HCT116 (cell line): ENCODE data around the gene MECP2. TPM values are rescaled to one million over a fixed set of nuclear protein-coding genes. Genes with fewer than 3 reads are reported as not detected.

Experiments
- ATAC-seq: fragments of 200-7000 bp; cut with Tn5 transposase; 2 replicates; pipeline ENCODE4 v1.9.1; 2020; ENCODE audit warnings: mild to moderate bottlenecking, moderate library complexity
- BruUV-seq: library from RNA; stranded (reverse); fragments of 400-500 nt; replicated peaks from 2 replicates; lab custom pipeline; 2021; lab: Mats Ljungman, UMichigan
- CTCF ChIA-PET: fragments of 300-600 bp; sonication (Branson Sonifier 250); formaldehyde crosslinking; loops from one replicate; lab custom pipeline; 2021; ENCODE audit warnings: antibody characterized with exemption; lab: Charles Lee
- POLR2A ChIA-PET: fragments of 300-600, 350-600 bp; sonication (Branson Sonifier 250); formaldehyde crosslinking; loops from one replicate; lab custom pipeline; 2021; ENCODE audit warnings: antibody characterized with exemption; lab: Charles Lee
- RAD21 ChIA-PET, 2 experiments: fragments of 300-600 bp; sonication (Branson Sonifier 250); formaldehyde crosslinking; loops; one replicate each; lab custom pipeline; 2023; ENCODE audit warnings: low total read pairs in 2 of 2; ENCODE audit not compliant: uncharacterized antibody in 2 of 2, unreplicated experiment in 2 of 2, low non-redundant PET in 1 of 2; lab: Charles Lee
- DNase-seq: peaks from one replicate; pipeline ENCODE4 v3.0.0-alpha.2; 2010; ENCODE audit warnings: low read depth, low spot score
- H2AFZ ChIP-seq: fragments of 200-600 bp; shearing (Covaris generic), sonication (generic); 2 replicates; pipeline ENCODE4 v1.6.1; 2017; ENCODE audit warnings: low read depth, mixed run types, mixed read lengths, antibody characterized with exemption, low read length; ENCODE audit not compliant: poor library complexity, severe bottlenecking
- H3K27ac ChIP-seq: 2 replicates; pipeline ENCODE4 v1.5.1; 2012; ENCODE audit warnings: low read depth, low read length
- H3K27me3 ChIP-seq: fragments of 200-600 bp; sonication (generic); 2 replicates; pipeline ENCODE4 v1.6.1; 2016; ENCODE audit warnings: mixed run types, low read length, mixed read lengths; ENCODE audit not compliant: insufficient read depth
- H3K36me3 ChIP-seq, 2 experiments: fragments of 200-500 bp in 1 of 2; fragments of 200-600 bp in 1 of 2; sonication (Bioruptor generic) in 1 of 2; sonication (generic) in 1 of 2; 2 replicates each; pipeline versions ENCODE4 v1.5.1 to v1.6.1; 2014 to 2016; ENCODE audit warnings: low read length in 2 of 2, inconsistent platforms in 1 of 2, mixed read lengths in 1 of 2, mixed run types in 1 of 2; ENCODE audit not compliant: insufficient read depth in 2 of 2, control insufficient read depth in 1 of 2
- H3K4me1 ChIP-seq, 2 experiments: fragments of 200-600 bp in 1 of 2; sonication (generic) in 1 of 2; 2 replicates each; pipeline versions ENCODE4 v1.5.1 to v1.6.1; 2012 to 2017; ENCODE audit warnings: low read length in 2 of 2, inconsistent platforms in 1 of 2, mild to moderate bottlenecking in 1 of 2, mixed read lengths in 1 of 2, mixed run types in 1 of 2, moderate library complexity in 1 of 2; ENCODE audit not compliant: insufficient read depth in 2 of 2, control insufficient read depth in 1 of 2
- H3K4me2 ChIP-seq: fragments of 200-600 bp; sonication (generic); 2 replicates; pipeline ENCODE4 v1.6.1; 2017; ENCODE audit warnings: mixed run types, low read length, mixed read lengths
- H3K4me3 ChIP-seq, 2 experiments: fragments of 200-600 bp in 1 of 2; sonication (generic) in 1 of 2; replicated peaks in 1 of 2; 2 replicates each; pipeline ENCODE4 v1.5.1; 2011 to 2016; ENCODE audit warnings: low read length in 2 of 2, control low read depth in 1 of 2, low read depth in 1 of 2, mild to moderate bottlenecking in 1 of 2, mixed read lengths in 1 of 2, mixed run types in 1 of 2
- H3K79me2 ChIP-seq: fragments of 200-600 bp; sonication (generic); 2 replicates; pipeline ENCODE4 v1.6.1; 2017; ENCODE audit warnings: mild to moderate bottlenecking, mixed run types, low read length, moderate library complexity, mixed read lengths; ENCODE audit not compliant: insufficient read depth
- H3K9ac ChIP-seq: fragments of 200-600 bp; sonication (generic); 2 replicates; pipeline ENCODE4 v1.6.1; 2016; ENCODE audit warnings: low read length, mixed read lengths
- H3K9me2 ChIP-seq: fragments of 200-600 bp; sonication (generic), shearing (Covaris generic); 2 replicates; pipeline ENCODE4 v1.6.1; 2017; ENCODE audit warnings: mixed run types, mild to moderate bottlenecking, moderate library complexity; ENCODE audit not compliant: insufficient read depth
- H3K9me3 ChIP-seq, 2 experiments: fragments of 200-500 bp in 1 of 2; fragments of 200-600 bp in 1 of 2; sonication (Bioruptor generic) in 1 of 2; sonication (generic) in 1 of 2; 2 replicates each; pipeline ENCODE4 v1.6.1; 2014 to 2017; ENCODE audit warnings: low read length in 2 of 2, mixed read lengths in 2 of 2, inconsistent platforms in 1 of 2, low read depth in 1 of 2, mild to moderate bottlenecking in 1 of 2, mixed run types in 1 of 2, moderate library complexity in 1 of 2; ENCODE audit not compliant: control insufficient read depth in 1 of 2, insufficient read depth in 1 of 2
- H4K20me1 ChIP-seq: fragments of 200-600 bp; sonication (generic), shearing (Covaris generic); 2 replicates; pipeline ENCODE4 v1.6.1; 2017; ENCODE audit warnings: mixed run types, mild to moderate bottlenecking, moderate library complexity; ENCODE audit not compliant: insufficient read depth
- ATF3 ChIP-seq: IDR thresholded peaks from 2 replicates; pipeline ENCODE4 v1.6.1; 2012
- EGR1 ChIP-seq: IDR thresholded peaks from 2 replicates; pipeline ENCODE4 v1.6.1; 2012; ENCODE audit warnings: low read depth
- ELF1 ChIP-seq: IDR thresholded peaks from 2 replicates; pipeline ENCODE4 v1.6.1; 2012; ENCODE audit warnings: low read depth, borderline replicate concordance
- EZH2phosphoT487 ChIP-seq: fragments of 200-600 bp; IDR thresholded peaks from 2 replicates; pipeline ENCODE4 v1.6.1; 2018; ENCODE audit warnings: antibody characterized with exemption, borderline replicate concordance
- FOSL1 ChIP-seq: IDR thresholded peaks from 2 replicates; pipeline ENCODE4 v1.6.1; 2012; ENCODE audit warnings: low read depth
- MAX ChIP-seq: IDR thresholded peaks from 2 replicates; pipeline ENCODE4 v1.6.1; 2012
- POLR2A ChIP-seq: IDR thresholded peaks from 2 replicates; pipeline ENCODE4 v1.7.0; 2011; ENCODE audit warnings: borderline replicate concordance; ENCODE audit not compliant: insufficient read depth, insufficient read length; ENCODE audit errors: extremely low read depth
- POLR2AphosphoS5 ChIP-seq: IDR thresholded peaks from 2 replicates; pipeline ENCODE4 v1.6.1; 2011; ENCODE audit warnings: mild to moderate bottlenecking, low read depth, low read length, moderate library complexity
- RAD21 ChIP-seq: IDR thresholded peaks from 2 replicates; pipeline ENCODE4 v1.6.1; 2012; ENCODE audit warnings: low read depth, mild to moderate bottlenecking
- SIN3A ChIP-seq: IDR thresholded peaks from 2 replicates; pipeline ENCODE4 v1.6.1; 2012; ENCODE audit warnings: low read depth
- SP1 ChIP-seq: IDR thresholded peaks from 2 replicates; pipeline ENCODE4 v1.6.1; 2012; ENCODE audit warnings: low read depth
- SRF ChIP-seq: IDR thresholded peaks from 2 replicates; pipeline ENCODE4 v1.6.1; 2012; ENCODE audit warnings: low read depth
- TCF7L2 ChIP-seq: IDR thresholded peaks from 2 replicates; pipeline ENCODE4 v1.7.0; 2011; ENCODE audit warnings: borderline replicate concordance, inconsistent platforms; ENCODE audit not compliant: insufficient read depth, insufficient read length; ENCODE audit errors: extremely low read depth
- YY1 ChIP-seq: IDR thresholded peaks from 2 replicates; pipeline ENCODE4 v1.6.1; 2011; ENCODE audit warnings: low read length, low read depth, moderate library complexity, mild to moderate bottlenecking; ENCODE audit not compliant: insufficient replicate concordance; ENCODE audit errors: extremely low read depth
- ZBTB33 ChIP-seq: IDR thresholded peaks from 2 replicates; pipeline ENCODE4 v1.6.1; 2011; ENCODE audit warnings: mild to moderate bottlenecking, low read length, moderate library complexity; ENCODE audit not compliant: insufficient replicate concordance; ENCODE audit errors: extremely low read depth
- ZFX ChIP-seq: fragments of 450-650 bp; IDR thresholded peaks from 2 replicates; pipeline ENCODE4 v1.6.1; 2017
- ZNF274 ChIP-seq: fragments of 200-500 bp; sonication (Bioruptor generic); IDR thresholded peaks from 2 replicates; pipeline ENCODE4 v1.6.1; 2014; ENCODE audit warnings: mild to moderate bottlenecking, low read depth, low read length, inconsistent platforms
- intact Hi-C: fragments of 100-400 bp; cut with micrococcal nuclease; formaldehyde crosslinking; loops from 2 replicates; pipeline ENCODE4 v1.10.0; 2022
- total RNA-seq: library from RNA; stranded (reverse); gene quantifications from one replicate; pipeline ENCODE4 v1.2.1, GENCODE V29; 2021; ENCODE audit not compliant: unreplicated experiment

MECP2 gene
- total RNA-seq, 1 experiment from 2014 or later, result 32.4 TPM

- Histone ChIP-seq H2AFZ (no peak overlapping the region), H3K9ac (no peak overlapping the region), H3K9me2 (no peaks in the 10 kb centered on the region), H4K20me1 (no peaks in the 10 kb centered on the region), H3K4me3 (no peak overlapping the region), H3K27ac (no peak overlapping the region), H3K4me2 (no peak overlapping the region), H3K36me3 (no peaks in the 10 kb centered on the region), H3K4me1 (peaks cover 8 to 11% of the 10 kb centered on the region in 2 experiments; a peak in 3 of 4 replicates), H3K79me2 (no peaks in the 10 kb centered on the region), H3K9me3 (no peaks in the 10 kb centered on the region), H3K27me3 (no peaks in the 10 kb centered on the region)
- BruUV-seq, result no TSS peak
- ChIA-PET POLR2A (no interaction called here), CTCF (no interaction called here), RAD21 (no interaction called here)
- intact Hi-C loops, result no loop called here
- TF ChIP-seq SP1 (no peak), ZNF274 (no peak), ELF1 (no peak)
- ATAC-seq, result no peak
- no peak for DNase-seq
These were observed 97.5 kb downstream of the MECP2 start for GRCh38 chrX:154000051-154000450.

GRCh38 chrX:153999359-154000037 is 98.0 kb downstream of the MECP2 start:
- ATAC-seq (no peak), DNase-seq (no peak)
- H2AFZ ChIP-seq, result no peak overlapping the region
- no peak overlapping the region for H3K4me2 ChIP-seq
- H3K4me1 ChIP-seq, result peaks cover 8 to 11% of the 10 kb centered on the region in 2 experiments; a peak in 3 of 4 replicates
- RAD21 ChIA-PET, result no interaction called here
- intact Hi-C loops, result no loop called here
- no peak overlapping the region for H3K27ac ChIP-seq
- CTCF ChIA-PET, result no interaction called here
- no peaks in the 10 kb centered on the region for H3K36me3 ChIP-seq
- no TSS peak for BruUV-seq
- no peaks in the 10 kb centered on the region for H3K9me2 ChIP-seq
- no peak overlapping the region for H3K4me3 ChIP-seq
- POLR2A ChIA-PET, result no interaction called here
- H3K27me3 ChIP-seq, result no peaks in the 10 kb centered on the region
- no peaks in the 10 kb centered on the region for H4K20me1 ChIP-seq
- H3K9ac ChIP-seq, result no peak overlapping the region
- H3K79me2 ChIP-seq, result no peaks in the 10 kb centered on the region
- no peaks in the 10 kb centered on the region for H3K9me3 ChIP-seq
- TF ChIP-seq POLR2A, result no peak
- no peak for TF ChIP-seq SIN3A
- no peak for TF ChIP-seq SP1
- no peak for TF ChIP-seq POLR2AphosphoS5
- no peak for TF ChIP-seq FOSL1
- TF ChIP-seq ZFX, result no peak
- no peak for TF ChIP-seq ZBTB33
- TF ChIP-seq ATF3, result no peak
- no peak for TF ChIP-seq TCF7L2
- TF ChIP-seq YY1, result no peak
- TF ChIP-seq EZH2phosphoT487, result no peak
- TF ChIP-seq MAX, result no peak
- TF ChIP-seq EGR1, result no peak
- no peak for TF ChIP-seq RAD21
- no peak for TF ChIP-seq SRF
